HepG2 (cell line): ENCODE results near the gene IRX2.

Experiments
- POGZ ChIP-seq: sonication (generic); formaldehyde crosslinking; IDR thresholded peaks from 2 replicates; pipeline ENCODE4 v1.4.0; 2020; ENCODE audit warnings: mild to moderate bottlenecking, missing genetic modification reagents
- TF ChIP-seq, protein P1 (sequence below): sonication (generic); formaldehyde crosslinking; IDR thresholded peaks from 2 replicates; pipeline ENCODE4 v1.4.0; 2020; ENCODE audit warnings: missing genetic modification reagents

DNA sequence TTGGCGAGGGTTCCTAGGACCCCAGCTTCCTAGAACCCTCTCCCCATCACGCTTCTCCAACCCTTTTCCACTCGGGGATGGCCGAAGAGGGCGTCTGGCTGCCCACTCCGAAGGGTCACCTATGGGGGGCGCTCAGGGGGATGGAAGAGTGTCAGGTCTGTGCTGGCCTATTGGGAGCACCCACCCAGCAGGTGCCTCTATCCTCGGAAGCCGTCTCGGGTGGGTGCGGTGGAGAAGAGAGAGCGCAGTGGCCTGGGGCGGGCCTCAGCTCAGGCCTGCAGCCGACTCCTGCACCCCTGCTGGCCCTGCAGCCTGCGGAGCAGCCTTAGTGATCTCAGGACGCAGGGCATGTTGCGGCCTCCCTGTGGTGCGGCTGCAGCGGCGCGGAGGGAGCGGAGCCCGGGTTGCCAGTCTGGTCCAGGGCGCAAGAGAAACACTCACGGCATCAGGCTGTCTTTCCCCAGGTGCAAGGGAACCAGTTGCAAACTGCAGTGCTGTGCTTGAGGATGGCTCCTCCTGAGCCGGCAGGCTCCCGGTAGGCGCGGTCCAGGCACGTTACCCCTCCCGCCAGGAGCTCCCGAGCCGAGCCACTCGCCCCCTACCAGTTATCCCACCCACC is 1.5 kb upstream of the IRX2 start:
- TF ChIP-seq, protein P1, sequence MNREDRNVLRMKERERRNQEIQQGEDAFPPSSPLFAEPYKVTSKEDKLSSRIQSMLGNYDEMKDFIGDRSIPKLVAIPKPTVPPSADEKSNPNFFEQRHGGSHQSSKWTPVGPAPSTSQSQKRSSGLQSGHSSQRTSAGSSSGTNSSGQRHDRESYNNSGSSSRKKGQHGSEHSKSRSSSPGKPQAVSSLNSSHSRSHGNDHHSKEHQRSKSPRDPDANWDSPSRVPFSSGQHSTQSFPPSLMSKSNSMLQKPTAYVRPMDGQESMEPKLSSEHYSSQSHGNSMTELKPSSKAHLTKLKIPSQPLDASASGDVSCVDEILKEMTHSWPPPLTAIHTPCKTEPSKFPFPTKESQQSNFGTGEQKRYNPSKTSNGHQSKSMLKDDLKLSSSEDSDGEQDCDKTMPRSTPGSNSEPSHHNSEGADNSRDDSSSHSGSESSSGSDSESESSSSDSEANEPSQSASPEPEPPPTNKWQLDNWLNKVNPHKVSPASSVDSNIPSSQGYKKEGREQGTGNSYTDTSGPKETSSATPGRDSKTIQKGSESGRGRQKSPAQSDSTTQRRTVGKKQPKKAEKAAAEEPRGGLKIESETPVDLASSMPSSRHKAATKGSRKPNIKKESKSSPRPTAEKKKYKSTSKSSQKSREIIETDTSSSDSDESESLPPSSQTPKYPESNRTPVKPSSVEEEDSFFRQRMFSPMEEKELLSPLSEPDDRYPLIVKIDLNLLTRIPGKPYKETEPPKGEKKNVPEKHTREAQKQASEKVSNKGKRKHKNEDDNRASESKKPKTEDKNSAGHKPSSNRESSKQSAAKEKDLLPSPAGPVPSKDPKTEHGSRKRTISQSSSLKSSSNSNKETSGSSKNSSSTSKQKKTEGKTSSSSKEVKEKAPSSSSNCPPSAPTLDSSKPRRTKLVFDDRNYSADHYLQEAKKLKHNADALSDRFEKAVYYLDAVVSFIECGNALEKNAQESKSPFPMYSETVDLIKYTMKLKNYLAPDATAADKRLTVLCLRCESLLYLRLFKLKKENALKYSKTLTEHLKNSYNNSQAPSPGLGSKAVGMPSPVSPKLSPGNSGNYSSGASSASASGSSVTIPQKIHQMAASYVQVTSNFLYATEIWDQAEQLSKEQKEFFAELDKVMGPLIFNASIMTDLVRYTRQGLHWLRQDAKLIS, result no peak
- no peak for TF ChIP-seq POGZ (CRISPR knock-in tag)
